ELR (cell line): ENCODE data around the gene KRTAP8-1.

Experiments
- DNase-seq: peaks from one replicate; pipeline ENCODE4 v3.0.0-alpha.2; 2015; ENCODE audit warnings: low read depth

KRTAP8-1 gene

DNA sequence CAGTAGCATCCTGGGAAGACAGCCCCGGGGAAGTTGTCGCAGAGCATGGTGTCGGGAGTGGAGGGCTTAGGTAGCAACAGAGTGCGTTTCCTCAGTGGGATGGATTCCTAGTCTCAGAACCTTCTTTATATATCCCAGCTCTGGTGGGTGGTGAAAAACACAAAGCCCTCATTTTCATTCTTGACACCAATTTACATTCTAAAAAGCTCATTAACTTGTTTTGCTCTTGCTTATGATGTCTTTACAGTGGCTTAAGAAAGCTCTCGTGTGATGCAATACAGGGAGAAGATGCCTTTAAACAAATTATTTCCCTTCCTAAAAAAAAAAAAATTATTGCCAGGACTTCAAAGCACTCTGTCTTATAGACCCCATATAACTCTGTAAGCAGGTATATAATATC is at the start of gene KRTAP8-1:
KRTAP8-1 (minus strand) TSS at position 101 of the 400 bp plus-strand sequence; CDS start at position 47, 54 bp downstream.
- DNase-seq: no peak

GRCh38 chr21:30847627-30848500 is 34.8 kb upstream of the KRTAP8-1 start:
- no peak for DNase-seq

- DNase-seq: no peak
Measured at GRCh38 chr21:30842990-30843389, 29.9 kb upstream of the KRTAP8-1 start.

GRCh38 chr21:30839304-30839703 is 26.2 kb upstream of the KRTAP8-1 start:
- peak; percentile 19 for DNase-seq

- no peak for DNase-seq
Measured at GRCh38 chr21:30838536-30838935, 25.5 kb upstream of the KRTAP8-1 start.

DNA sequence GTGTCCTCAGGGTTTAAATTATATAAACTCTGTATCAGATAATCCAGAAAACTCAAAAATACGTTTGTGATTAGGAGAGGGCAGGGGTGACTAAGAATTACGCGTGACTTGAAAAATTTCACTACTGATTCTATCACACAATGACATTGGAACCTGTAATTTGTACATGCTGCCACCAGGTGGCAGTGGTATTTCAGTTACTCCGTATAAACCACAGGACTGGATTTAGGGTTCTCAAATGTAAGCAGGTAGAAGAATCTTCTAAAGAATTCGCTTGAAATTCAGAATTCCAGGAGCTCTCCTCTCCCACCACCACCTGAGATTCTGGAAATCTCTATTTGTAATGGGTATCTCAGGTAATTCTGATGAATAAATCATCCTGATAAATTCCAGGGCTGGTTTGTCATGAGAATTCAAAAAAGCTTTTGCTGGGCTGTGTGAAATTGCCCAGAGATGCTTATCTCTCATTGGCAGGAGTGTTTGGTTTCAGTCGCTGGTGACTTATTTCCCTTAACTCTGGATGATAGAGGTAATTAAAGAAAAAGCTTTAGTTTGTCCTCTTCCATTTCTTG is 18.2 kb upstream of the KRTAP8-1 start:
- DNase-seq: peak; percentile 4

GRCh38 chr21:30829659-30830058 is 16.6 kb upstream of the KRTAP8-1 start, which contains the start of gene KRTAP7-1:
Gene KRTAP7-1 (minus strand): TSS chr21:30829759. CDS start chr21:30829698, 61 bp downstream.
- DNase-seq: no peak

DNA sequence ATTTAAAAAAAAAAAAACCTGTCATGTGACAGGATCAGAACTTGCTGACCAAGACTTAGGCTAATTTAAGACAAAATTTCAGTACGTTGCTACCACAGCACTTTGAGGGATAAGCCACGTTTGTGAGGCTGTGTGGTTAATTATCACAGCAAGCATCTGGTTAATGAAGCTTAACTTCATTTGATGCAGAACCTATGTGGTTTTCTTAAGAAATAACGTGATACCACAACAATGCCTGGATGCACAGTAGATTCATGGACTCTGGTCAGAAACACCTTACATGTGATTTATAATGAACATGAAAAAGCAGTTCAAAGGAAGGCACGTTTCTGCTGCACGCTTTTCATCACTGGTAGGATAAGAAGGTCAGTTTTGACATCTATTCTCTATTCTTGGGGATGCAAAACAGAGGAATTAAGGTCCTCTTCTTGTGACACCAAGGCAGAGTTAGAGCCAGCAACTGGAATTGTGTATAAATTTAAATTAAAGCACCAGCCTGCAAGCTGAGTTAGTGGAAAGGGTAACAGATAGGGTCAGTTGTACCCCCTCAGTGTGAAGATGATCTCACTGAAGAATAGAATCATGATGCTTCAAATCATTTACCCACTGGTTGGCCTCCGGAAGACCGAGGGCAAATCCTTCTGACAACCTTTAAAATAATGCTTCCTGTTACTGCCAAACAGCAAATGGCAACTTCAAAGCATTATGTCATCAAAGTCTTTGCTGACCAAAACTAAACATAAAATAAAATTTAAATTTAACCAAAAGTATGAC is 6.0 kb upstream of the KRTAP8-1 start:
- no peak for DNase-seq

DNA sequence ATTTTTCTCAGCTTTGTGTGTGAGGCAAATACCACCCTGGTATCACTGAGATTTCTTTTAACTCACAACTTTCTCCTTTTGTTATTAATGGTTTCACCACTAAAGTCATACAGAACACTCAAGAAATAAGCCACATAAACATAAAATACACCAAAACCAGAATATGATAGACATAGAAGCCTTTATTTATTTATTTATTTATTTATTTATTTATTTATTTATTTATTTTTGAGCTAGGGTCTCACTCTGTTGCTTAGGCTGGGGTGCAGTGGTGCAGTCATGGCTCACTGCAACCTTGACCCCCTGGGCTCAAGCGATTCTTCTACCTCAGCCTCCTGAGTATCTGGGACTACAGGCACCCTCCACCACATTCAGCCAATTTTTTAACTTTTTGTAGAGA is 12.5 kb downstream of the KRTAP8-1 start:
- DNase-seq: no peak

DNA sequence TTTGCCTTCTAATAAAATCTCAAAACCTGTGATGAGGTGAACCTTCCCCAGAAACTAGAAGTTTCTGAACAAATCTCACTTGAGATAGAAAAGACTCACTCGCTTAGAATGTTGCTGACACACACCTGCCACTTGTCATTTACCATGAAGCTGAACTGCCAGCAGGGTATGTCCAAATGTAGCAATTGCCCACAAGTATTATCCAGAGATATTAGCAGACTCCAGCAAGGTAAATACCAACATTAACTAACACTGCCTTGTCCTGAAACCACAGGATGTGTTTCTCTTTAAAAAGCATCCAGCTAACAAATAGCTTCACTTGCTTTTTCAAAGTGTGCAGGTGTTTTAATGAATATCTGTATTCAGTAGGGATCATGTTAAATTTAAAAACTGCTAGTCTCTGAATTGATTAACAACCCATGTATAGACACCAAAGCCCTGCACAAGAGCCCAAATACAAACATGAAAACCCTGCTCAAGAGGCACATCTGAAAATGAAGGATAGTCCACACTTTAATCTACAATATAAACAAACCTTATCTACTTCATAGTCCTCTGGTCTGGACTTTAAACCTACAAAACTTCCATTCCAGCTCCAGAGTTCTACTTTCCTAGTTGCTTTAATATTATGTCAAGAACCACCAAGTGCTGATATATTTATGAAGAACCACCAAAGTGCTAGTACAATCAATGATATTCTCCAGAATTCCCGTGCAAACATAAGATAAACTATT is 19.3 kb downstream of the KRTAP8-1 start:
- no peak for DNase-seq

DNA sequence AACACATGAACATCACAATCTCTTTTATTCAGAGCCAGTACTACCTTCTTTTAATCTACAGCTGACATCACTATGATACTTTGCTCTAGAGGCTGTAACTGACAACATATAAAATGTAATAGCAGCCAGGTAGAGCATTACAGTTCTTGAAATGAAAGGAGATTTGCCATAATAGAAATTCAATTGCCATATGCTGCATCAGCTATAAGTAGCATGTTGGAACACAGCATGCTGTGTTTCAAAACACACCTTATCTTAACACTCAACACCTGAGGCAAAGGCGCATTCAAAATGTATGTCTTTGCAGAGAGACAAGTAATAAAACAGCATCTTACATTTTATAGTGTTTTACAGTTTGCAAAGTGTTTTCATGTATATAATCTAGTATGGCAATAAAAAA is 33.8 kb downstream of the KRTAP8-1 start:
- no peak for DNase-seq

GRCh38 chr21:30769724-30770431 is 43.2 kb downstream of the KRTAP8-1 start:
- DNase-seq: no peak
